ENCODE data around the gene RASGRP4. TPM values are rescaled to one million over a fixed set of nuclear protein-coding genes. Genes with fewer than 3 reads are reported as not detected.

Gene RASGRP4
- polyA plus RNA-seq, 4 donors = 0.22 to 1.0 (median 0.84) TPM

- H3K9me3 ChIP-seq (ENCODE audit: control insufficient read depth in 2 of 2, insufficient read depth in 1 of 2, low read depth in 1 of 2, low read length in 1 of 2) = no peaks in the 10 kb centered on the region
- no peak overlapping the region for H3K27ac ChIP-seq (ENCODE audit: low read depth in 1 of 3, low read length in 2 of 3)
- FAIRE-seq (no peak), DNase-seq (no peak)
- no peaks in the 10 kb centered on the region for H3K27me3 ChIP-seq (ENCODE audit: control insufficient read depth in 3 of 3, insufficient read depth in 3 of 3, low read length in 3 of 3)
- WGBS, 3 donors = 65 to 84% (median 70%) methylated on average over 8 to 9 of the region's 9 CpGs
- H3K36me3 ChIP-seq (ENCODE audit: control insufficient read depth in 3 of 3, insufficient read depth in 2 of 3, low read depth in 1 of 3, low read length in 3 of 3) = no peaks in the 10 kb centered on the region
- H3K4me3 ChIP-seq (ENCODE audit: low read depth in 1 of 3, low read length in 3 of 3) = no peak overlapping the region
- no peaks in the 10 kb centered on the region for H3K4me1 ChIP-seq (ENCODE audit: control insufficient read depth in 3 of 3, insufficient read depth in 2 of 3, low read depth in 1 of 3, low read length in 2 of 3)
Measured at GRCh38 chr19:38442736-38443135, 16.7 kb upstream of the RASGRP4 start.

- Histone ChIP-seq H3K4me3 (ENCODE audit: low read depth in 1 of 3, low read length in 3 of 3) (no peak overlapping the region), H3K36me3 (ENCODE audit: control insufficient read depth in 3 of 3, insufficient read depth in 2 of 3, low read depth in 1 of 3, low read length in 3 of 3) (no peaks in the 10 kb centered on the region), H3K9me3 (ENCODE audit: control insufficient read depth in 2 of 2, insufficient read depth in 1 of 2, low read depth in 1 of 2, low read length in 1 of 2) (no peaks in the 10 kb centered on the region), H3K27ac (ENCODE audit: low read depth in 1 of 3, low read length in 2 of 3) (no peak overlapping the region), H3K27me3 (ENCODE audit: control insufficient read depth in 3 of 3, insufficient read depth in 3 of 3, low read length in 3 of 3) (no peaks in the 10 kb centered on the region), H3K4me1 (ENCODE audit: control insufficient read depth in 3 of 3, insufficient read depth in 2 of 3, low read depth in 1 of 3, low read length in 2 of 3) (no peaks in the 10 kb centered on the region)
- 31 to 44% (median 31%) methylated on average over 6 to 7 of the region's 7 CpGs for WGBS, 3 donors
- DNase-seq = no peak
- FAIRE-seq = no peak
Measured at GRCh38 chr19:38441657-38442348, 15.8 kb upstream of the RASGRP4 start.

GRCh38 chr19:38440592-38440991 is 14.6 kb upstream of the RASGRP4 start:
- no peaks in the 10 kb centered on the region for H3K4me1 ChIP-seq (ENCODE audit: control insufficient read depth in 3 of 3, insufficient read depth in 2 of 3, low read depth in 1 of 3, low read length in 2 of 3)
- H3K9me3 ChIP-seq (ENCODE audit: control insufficient read depth in 2 of 2, insufficient read depth in 1 of 2, low read depth in 1 of 2, low read length in 1 of 2) = no peaks in the 10 kb centered on the region
- no peaks in the 10 kb centered on the region for H3K36me3 ChIP-seq (ENCODE audit: control insufficient read depth in 3 of 3, insufficient read depth in 2 of 3, low read depth in 1 of 3, low read length in 3 of 3)
- no peak overlapping the region for H3K4me3 ChIP-seq (ENCODE audit: low read depth in 1 of 3, low read length in 3 of 3)
- WGBS, 3 donors = 74 to 85% (median 82%) methylated on average over 14 of the region's 14 CpGs
- no peak overlapping the region for H3K27ac ChIP-seq (ENCODE audit: low read depth in 1 of 3, low read length in 2 of 3)
- DNase-seq (no peak), FAIRE-seq (no peak)
- H3K27me3 ChIP-seq (ENCODE audit: control insufficient read depth in 3 of 3, insufficient read depth in 3 of 3, low read length in 3 of 3) = no peaks in the 10 kb centered on the region

- Histone ChIP-seq H3K9me3 (ENCODE audit: control insufficient read depth in 2 of 2, insufficient read depth in 1 of 2, low read depth in 1 of 2, low read length in 1 of 2) (no peaks in the 10 kb centered on the region), H3K27me3 (ENCODE audit: control insufficient read depth in 3 of 3, insufficient read depth in 3 of 3, low read length in 3 of 3) (peaks cover 0 to 20% (median 6%) of the 10 kb centered on the region in 3 donors), H3K36me3 (ENCODE audit: control insufficient read depth in 3 of 3, insufficient read depth in 2 of 3, low read depth in 1 of 3, low read length in 3 of 3) (no peaks in the 10 kb centered on the region), H3K27ac (ENCODE audit: low read depth in 1 of 3, low read length in 2 of 3) (no peak overlapping the region), H3K4me3 (ENCODE audit: low read depth in 1 of 3, low read length in 3 of 3) (no peak overlapping the region), H3K4me1 (ENCODE audit: control insufficient read depth in 3 of 3, insufficient read depth in 2 of 3, low read depth in 1 of 3, low read length in 2 of 3) (no peaks in the 10 kb centered on the region)
- 74 to 88% (median 82%) methylated on average over 2 of the region's 2 CpGs for WGBS, 3 donors
- no peak for DNase-seq
- FAIRE-seq = no peak
Measured at GRCh38 chr19:38437917-38438316, 11.9 kb upstream of the RASGRP4 start.

GRCh38 chr19:38437295-38437694 is 11.3 kb upstream of the RASGRP4 start:
- peaks cover 0 to 20% (median 6%) of the 10 kb centered on the region in 3 donors for H3K27me3 ChIP-seq (ENCODE audit: control insufficient read depth in 3 of 3, insufficient read depth in 3 of 3, low read length in 3 of 3)
- H3K27ac ChIP-seq (ENCODE audit: low read depth in 1 of 3, low read length in 2 of 3) = no peak overlapping the region
- H3K4me3 ChIP-seq (ENCODE audit: low read depth in 1 of 3, low read length in 3 of 3) = no peak overlapping the region
- H3K36me3 ChIP-seq (ENCODE audit: control insufficient read depth in 3 of 3, insufficient read depth in 2 of 3, low read depth in 1 of 3, low read length in 3 of 3) = no peaks in the 10 kb centered on the region
- DNase-seq = no peak
- 88 to 94% (median 90%) methylated on average over 6 of the region's 6 CpGs for WGBS, 3 donors
- FAIRE-seq = no peak
- no peaks in the 10 kb centered on the region for H3K4me1 ChIP-seq (ENCODE audit: control insufficient read depth in 3 of 3, insufficient read depth in 2 of 3, low read depth in 1 of 3, low read length in 2 of 3)
- H3K9me3 ChIP-seq (ENCODE audit: control insufficient read depth in 2 of 2, insufficient read depth in 1 of 2, low read depth in 1 of 2, low read length in 1 of 2) = no peaks in the 10 kb centered on the region

- WGBS, 3 donors = 12 to 15% (median 14%) methylated on average over 10 to 13 of the region's 13 CpGs
- no peaks in the 10 kb centered on the region for H3K36me3 ChIP-seq (ENCODE audit: control insufficient read depth in 3 of 3, insufficient read depth in 2 of 3, low read depth in 1 of 3, low read length in 3 of 3)
- H3K27ac ChIP-seq (ENCODE audit: low read depth in 1 of 3, low read length in 2 of 3) = no peak overlapping the region
- H3K27me3 ChIP-seq (ENCODE audit: control insufficient read depth in 3 of 3, insufficient read depth in 3 of 3, low read length in 3 of 3) = peaks cover 0 to 24% (median 6%) of the 10 kb centered on the region in 3 donors
- H3K4me3 ChIP-seq (ENCODE audit: low read depth in 1 of 3, low read length in 3 of 3) = no peak overlapping the region
- FAIRE-seq (no peak), DNase-seq (no peak)
- H3K4me1 ChIP-seq (ENCODE audit: control insufficient read depth in 3 of 3, insufficient read depth in 2 of 3, low read depth in 1 of 3, low read length in 2 of 3) = no peaks in the 10 kb centered on the region
- H3K9me3 ChIP-seq (ENCODE audit: control insufficient read depth in 2 of 2, insufficient read depth in 1 of 2, low read depth in 1 of 2, low read length in 1 of 2) = no peaks in the 10 kb centered on the region
Measured at GRCh38 chr19:38434549-38435051, 8.6 kb upstream of the RASGRP4 start.

GRCh38 chr19:38433268-38433733 is 7.3 kb upstream of the RASGRP4 start, which contains the start of gene RYR1:
Gene RYR1 (plus strand): TSS chr19:38433691. CDS start chr19:38433830, 139 bp downstream.
- no peaks in the 10 kb centered on the region for H3K9me3 ChIP-seq (ENCODE audit: control insufficient read depth in 2 of 2, insufficient read depth in 1 of 2, low read depth in 1 of 2, low read length in 1 of 2)
- H3K27me3 ChIP-seq (ENCODE audit: control insufficient read depth in 3 of 3, insufficient read depth in 3 of 3, low read length in 3 of 3) = peaks cover 0 to 28% (median 6%) of the 10 kb centered on the region in 3 donors
- DNase-seq (peak in 1 of 2 donors; percentile 6), FAIRE-seq (no peak)
- H3K27ac ChIP-seq (ENCODE audit: low read depth in 1 of 3, low read length in 2 of 3) = no peak within 1 kb of the TSS
- WGBS, 3 donors = 12 to 17% (median 13%) methylated on average over 20 of the region's 20 CpGs
- no peaks in the 10 kb centered on the region for H3K36me3 ChIP-seq (ENCODE audit: control insufficient read depth in 3 of 3, insufficient read depth in 2 of 3, low read depth in 1 of 3, low read length in 3 of 3)
- H3K4me3 ChIP-seq (ENCODE audit: low read depth in 1 of 3, low read length in 3 of 3) = no peak within 1 kb of the TSS
- H3K4me1 ChIP-seq (ENCODE audit: control insufficient read depth in 3 of 3, insufficient read depth in 2 of 3, low read depth in 1 of 3, low read length in 2 of 3) = no peaks in the 10 kb centered on the region

GRCh38 chr19:38430931-38431330 is 4.9 kb upstream of the RASGRP4 start:
- Histone ChIP-seq H3K9me3 (ENCODE audit: control insufficient read depth in 2 of 2, insufficient read depth in 1 of 2, low read depth in 1 of 2, low read length in 1 of 2) (no peaks in the 10 kb centered on the region), H3K36me3 (ENCODE audit: control insufficient read depth in 3 of 3, insufficient read depth in 2 of 3, low read depth in 1 of 3, low read length in 3 of 3) (no peaks in the 10 kb centered on the region), H3K27me3 (ENCODE audit: control insufficient read depth in 3 of 3, insufficient read depth in 3 of 3, low read length in 3 of 3) (peaks cover 0 to 30% (median 6%) of the 10 kb centered on the region in 3 donors), H3K27ac (ENCODE audit: low read depth in 1 of 3, low read length in 2 of 3) (no peak overlapping the region), H3K4me1 (ENCODE audit: control insufficient read depth in 3 of 3, insufficient read depth in 2 of 3, low read depth in 1 of 3, low read length in 2 of 3) (no peaks in the 10 kb centered on the region), H3K4me3 (ENCODE audit: low read depth in 1 of 3, low read length in 3 of 3) (no peak overlapping the region)
- no peak for DNase-seq
- no peak for FAIRE-seq
- 76 to 84% (median 82%) methylated on average over 7 of the region's 7 CpGs for WGBS, 3 donors

Data from small intestine (tissue), 7 donors.